ENCODE data around the gene RYR3.

The RYR3 gene

GRCh38 chr15:33729653-33730052 lies 418.9 kb downstream of the RYR3 start:
- DNase-seq, result no peak

GRCh38 chr15:33730815-33731214 lies 420.0 kb downstream of the RYR3 start:
- no peak for DNase-seq

- DNase-seq, result no peak
Measured at GRCh38 chr15:33735143-33735542, 424.4 kb downstream of the RYR3 start.

DNA sequence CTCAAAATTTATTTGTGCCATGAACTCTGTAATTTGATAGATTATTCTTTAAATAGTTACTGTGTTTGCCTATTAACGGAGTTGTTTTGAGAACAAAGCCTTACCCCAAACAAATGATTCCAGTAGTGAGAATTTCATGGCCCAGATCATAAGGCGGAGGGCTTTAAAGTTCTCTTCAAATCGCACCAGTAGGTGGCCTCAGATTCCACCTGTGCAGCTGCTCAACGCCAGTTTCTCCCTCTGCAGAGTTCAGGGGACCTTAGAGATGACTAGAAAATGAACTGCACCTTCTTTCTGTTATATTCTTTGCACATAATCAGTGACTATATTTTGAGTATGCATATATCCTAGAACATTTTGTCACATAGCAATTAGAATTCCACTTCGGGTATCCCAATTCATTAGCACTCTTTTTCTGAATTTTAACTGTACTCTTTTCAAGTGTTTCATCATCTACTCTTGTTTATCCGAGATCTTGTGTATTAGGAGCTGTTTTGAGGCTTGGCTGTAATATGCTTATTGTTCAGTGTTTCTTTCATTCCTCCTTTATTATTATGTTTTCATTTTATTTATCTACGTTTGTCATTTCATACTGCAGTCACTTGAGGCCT lies 425.0 kb downstream of the RYR3 start:
- DNase-seq, result no peak

DNA sequence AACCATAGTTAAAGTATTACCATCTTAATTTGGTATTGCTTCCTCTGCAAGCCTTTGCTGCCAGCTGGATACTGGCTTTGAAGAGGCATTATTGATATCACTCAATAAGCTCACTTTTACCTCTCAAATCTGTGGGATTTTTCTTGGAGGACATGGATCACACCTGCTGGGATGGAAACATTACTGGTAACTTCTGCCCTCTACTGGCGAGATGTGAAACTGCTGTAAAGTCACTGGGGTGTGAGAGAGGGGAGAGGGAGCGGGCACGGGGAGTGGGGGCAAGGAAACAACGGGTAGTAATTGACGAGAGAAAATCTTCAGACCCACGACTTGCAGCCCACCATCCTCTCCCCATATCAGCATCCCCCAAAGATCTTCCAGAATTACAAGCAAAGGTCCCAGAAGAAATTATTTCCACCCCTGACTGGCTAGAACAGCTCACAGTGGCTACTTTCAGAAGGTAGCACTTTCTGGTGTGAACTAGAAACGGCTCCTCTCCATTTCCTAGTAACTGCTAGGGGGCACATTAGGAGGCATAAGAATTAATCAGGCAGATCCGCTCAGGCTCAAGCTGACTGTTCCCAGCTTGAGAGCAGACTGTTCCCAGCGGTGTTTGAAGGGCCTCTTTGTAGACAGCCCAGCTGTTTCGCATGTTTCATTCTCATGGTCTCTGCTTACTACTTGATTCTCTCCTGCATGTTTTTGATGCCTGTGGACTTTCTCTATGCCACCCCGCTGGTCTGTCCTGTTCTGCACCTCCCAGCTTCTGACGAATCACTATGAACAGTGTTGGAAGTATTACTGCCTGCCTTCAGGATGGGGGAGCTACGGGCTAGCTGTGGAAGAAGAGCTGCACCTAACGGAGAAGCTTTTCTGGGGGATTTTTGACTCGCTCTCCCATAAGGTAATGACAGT lies 427.2 kb downstream of the RYR3 start:
- DNase-seq, result no peak

- DNase-seq, result no peak
Measured at GRCh38 chr15:33738941-33739664, 428.3 kb downstream of the RYR3 start.

GRCh38 chr15:33742306-33742705 lies 431.5 kb downstream of the RYR3 start:
- no peak for DNase-seq

DNA sequence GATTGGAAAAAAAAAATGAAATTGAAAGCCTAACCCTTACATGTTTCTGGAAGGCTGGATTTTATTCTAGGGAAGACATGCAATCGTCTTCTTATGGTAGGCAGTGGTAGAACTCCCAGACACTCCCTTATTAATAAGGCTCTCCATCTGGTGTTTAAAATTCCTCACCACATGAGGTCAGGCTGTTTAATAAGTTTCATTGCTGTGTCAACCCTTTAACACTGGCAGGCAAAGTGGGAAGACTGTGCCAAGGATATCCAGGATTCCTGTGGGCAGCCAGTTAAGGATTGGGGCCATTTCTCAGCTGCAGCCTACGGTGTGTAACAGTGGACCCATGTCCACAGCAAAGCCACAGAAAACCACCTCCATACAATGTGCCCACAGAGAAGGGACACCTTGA lies 432.0 kb downstream of the RYR3 start:
- no peak for DNase-seq

- no peak for DNase-seq
Measured at GRCh38 chr15:33746203-33746602, 435.4 kb downstream of the RYR3 start.

DNA sequence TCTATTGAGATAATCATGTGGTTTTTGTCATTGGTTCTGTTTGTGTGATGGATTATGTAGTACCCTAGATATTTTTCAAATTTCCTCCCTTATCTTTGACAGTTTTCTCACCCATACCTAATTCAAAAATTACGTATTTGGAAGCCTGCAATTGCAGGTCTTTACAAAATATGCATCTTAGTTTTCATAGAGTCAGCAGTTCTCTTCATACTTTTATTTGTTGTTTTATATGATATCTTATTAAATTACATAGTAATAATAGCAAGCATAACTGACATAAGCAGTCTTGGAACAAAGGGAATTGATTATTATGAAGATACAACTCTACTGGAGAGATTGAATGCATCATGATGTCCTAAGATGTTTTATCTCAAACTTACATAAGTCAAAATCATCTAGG lies 442.2 kb downstream of the RYR3 start:
- DNase-seq, result no peak

DNA sequence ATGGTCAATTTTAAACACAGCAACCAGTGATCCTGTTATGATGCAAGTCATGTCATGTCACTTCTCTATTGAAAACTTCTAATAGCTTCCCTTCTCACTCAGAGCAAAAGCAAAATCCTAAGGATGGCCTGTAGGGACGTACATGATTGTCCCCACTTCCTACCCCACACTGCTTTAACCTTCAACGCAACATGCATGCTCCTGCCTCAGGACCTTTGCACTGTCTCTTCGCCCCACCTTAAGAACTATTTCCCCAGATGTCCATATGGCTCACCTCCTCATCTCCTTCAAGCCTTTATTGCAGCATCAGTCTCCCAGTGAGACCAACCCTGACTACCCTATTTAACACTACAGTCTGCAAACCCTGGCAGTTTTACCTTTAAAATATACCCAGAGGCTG lies 443.5 kb downstream of the RYR3 start:
- no peak for DNase-seq

GRCh38 chr15:33756961-33757360 lies 446.2 kb downstream of the RYR3 start:
- DNase-seq, result no peak

GRCh38 chr15:33757516-33758232 lies 446.9 kb downstream of the RYR3 start:
- no peak for DNase-seq

DNA sequence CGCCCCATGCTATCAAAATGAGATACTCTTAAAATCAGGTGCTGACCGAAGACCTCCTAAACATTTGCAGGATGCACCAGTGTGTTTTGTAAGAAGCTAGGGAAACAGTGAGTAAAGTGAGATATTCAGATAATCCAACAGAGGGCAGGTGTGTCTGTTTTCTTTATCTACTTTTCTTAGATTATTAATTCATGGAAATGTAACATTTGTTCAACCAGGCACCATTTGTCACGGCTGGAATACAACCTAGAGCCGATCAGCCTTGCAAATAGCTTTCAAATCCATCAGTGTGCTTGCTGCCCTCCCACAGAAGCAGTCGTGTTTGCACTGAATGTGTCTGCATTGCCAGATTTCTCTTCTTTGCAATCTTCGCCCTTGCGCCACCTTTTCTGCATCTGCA lies 455.6 kb downstream of the RYR3 start:
- no peak for DNase-seq

GRCh38 chr15:33768670-33769190 lies 458.0 kb downstream of the RYR3 start:
- DNase-seq, result no peak

DNA sequence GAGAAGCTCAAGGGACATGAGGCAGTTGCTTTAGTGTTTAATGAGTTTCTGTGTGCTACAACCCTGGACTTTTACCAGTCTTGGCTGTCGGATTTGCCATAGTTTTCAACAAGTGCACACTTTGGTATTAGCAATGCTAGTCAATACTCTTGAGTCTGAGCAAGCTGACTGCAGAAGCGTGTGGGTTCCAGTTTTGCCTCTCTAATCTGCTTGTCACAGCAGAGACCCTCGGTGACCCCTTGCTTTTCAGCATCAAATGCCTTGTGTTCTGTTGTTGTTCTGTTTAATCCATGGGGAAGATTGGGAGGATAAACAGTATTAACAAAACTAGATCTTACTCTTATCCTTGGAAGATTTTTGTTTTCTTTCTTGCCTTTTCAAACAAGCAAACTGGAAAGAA lies 463.2 kb downstream of the RYR3 start:
- no peak for DNase-seq

GRCh38 chr15:33778852-33779251 lies 468.1 kb downstream of the RYR3 start:
- no peak for DNase-seq

DNA sequence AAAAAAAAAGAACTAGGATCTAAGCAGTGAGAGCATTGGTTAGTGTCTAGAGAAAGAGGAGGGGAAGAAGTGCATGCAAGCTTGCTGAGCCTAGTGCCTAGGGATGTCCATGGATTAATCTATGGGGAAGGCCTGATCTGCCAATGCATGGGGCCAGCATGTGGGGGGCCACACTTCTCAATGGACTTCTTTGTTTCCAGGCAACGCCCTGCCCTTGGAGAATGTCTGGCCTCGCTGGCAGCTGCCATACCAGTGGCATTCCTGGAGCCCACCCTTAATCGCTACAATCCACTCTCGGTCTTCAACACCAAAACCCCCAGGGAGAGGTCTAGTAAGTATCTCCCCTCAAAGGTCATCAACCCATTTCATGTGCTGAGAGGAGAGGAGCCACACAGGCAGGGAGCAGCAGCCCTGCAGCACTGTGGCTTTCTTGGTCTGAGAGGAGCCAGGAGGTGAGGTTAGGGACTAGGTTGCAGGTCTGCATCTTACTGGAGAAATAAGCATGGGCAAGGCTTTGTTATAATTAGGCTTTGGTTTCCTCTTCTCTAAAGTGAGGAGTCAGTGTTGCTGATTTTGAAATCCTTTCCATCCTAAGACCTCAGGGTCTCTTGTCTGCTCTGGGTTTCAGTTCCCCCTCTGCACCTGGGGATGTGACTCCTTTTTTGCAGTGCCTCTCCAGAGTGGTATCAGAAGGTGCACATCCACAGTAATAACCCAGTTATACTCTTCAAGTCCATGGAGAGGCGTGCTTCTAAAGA lies 469.4 kb downstream of the RYR3 start:
- no peak for DNase-seq

- no peak for DNase-seq
Measured at GRCh38 chr15:33782966-33783365, 472.2 kb downstream of the RYR3 start.

- DNase-seq, result no peak
Measured at GRCh38 chr15:33785366-33785765, 474.6 kb downstream of the RYR3 start.

GRCh38 chr15:33788906-33789540 lies 478.3 kb downstream of the RYR3 start:
- no peak for DNase-seq

- no peak for DNase-seq
Measured at GRCh38 chr15:33794453-33794852, 483.7 kb downstream of the RYR3 start.
